K562 (cell line): ENCODE measurements around the gene TFRC. TPM values are rescaled to one million over a fixed set of nuclear protein-coding genes. Genes with fewer than 3 reads are reported as not detected.
A peak's percentile ranks its signal among the peaks of the same experiment; 100 is the strongest.

Source experiments
- ARID2 ChIP-seq: fragments of 450-650 bp; IDR thresholded peaks from 2 replicates; pipeline ENCODE4 v1.6.1; 2017; ENCODE audit warnings: antibody characterized with exemption, mild to moderate bottlenecking
- CCNT2 ChIP-seq: IDR thresholded peaks from 2 replicates; pipeline ENCODE4 v1.6.1; 2011; ENCODE audit warnings: borderline replicate concordance, low read depth, mild to moderate bottlenecking, moderate library complexity, mixed read lengths, low read length; ENCODE audit not compliant: insufficient read length; ENCODE audit errors: extremely low read depth
- GATA2 ChIP-seq: sonication (generic); formaldehyde crosslinking; IDR thresholded peaks from 2 replicates; pipeline ENCODE4 v1.4.0; 2020; ENCODE audit warnings: mild to moderate bottlenecking, missing genetic modification reagents
- GTF2F1 ChIP-seq: IDR thresholded peaks from 2 replicates; pipeline ENCODE4 v1.6.1; 2011; ENCODE audit warnings: low read depth, low read length, improper control_type of control experiment
- LEF1 ChIP-seq: fragments of 450-650 bp; IDR thresholded peaks from 2 replicates; pipeline ENCODE4 v1.6.1; 2016; ENCODE audit warnings: mild to moderate bottlenecking
- MITF ChIP-seq: IDR thresholded peaks from 2 replicates; pipeline ENCODE4 v1.6.1; 2014; ENCODE audit warnings: antibody characterized with exemption
- NFIC ChIP-seq: fragments of 450-650 bp; IDR thresholded peaks from 2 replicates; pipeline ENCODE4 v1.6.1; 2017; ENCODE audit warnings: mild to moderate bottlenecking, inconsistent platforms
- POLR2G ChIP-seq: fragments of 200-400 bp; formaldehyde crosslinking; IDR thresholded peaks from 2 replicates; pipeline ENCODE4 v1.6.1; 2017; ENCODE audit warnings: low read depth, mild to moderate bottlenecking, antibody characterized with exemption, low read length, moderate library complexity
- SLC30A9 ChIP-seq: fragments of 250-450 bp; sonication (Bioruptor Pico); IDR thresholded peaks from 2 replicates; pipeline ENCODE4 v1.8.0; 2022; ENCODE audit warnings: mild to moderate bottlenecking, moderate library complexity
- TAF1 ChIP-seq: IDR thresholded peaks from 2 replicates; pipeline ENCODE4 v1.6.1; 2011; ENCODE audit warnings: mild to moderate bottlenecking, low read length, moderate library complexity; ENCODE audit not compliant: insufficient read depth, control insufficient read depth, severe bottlenecking; ENCODE audit errors: extremely low read depth
- TOE1 ChIP-seq, 2 experiments: fragments of 450-650 bp in 1 of 2; sonication (generic) in 1 of 2; formaldehyde crosslinking in 1 of 2; IDR thresholded peaks; 2 replicates each; pipeline versions ENCODE4 v1.7.1 to v1.8.0; 2016 to 2022; ENCODE audit warnings: borderline replicate concordance in 2 of 2, mild to moderate bottlenecking in 2 of 2, antibody characterized with exemption in 1 of 2, inconsistent platforms in 1 of 2, low read depth in 1 of 2, missing genetic modification reagents in 1 of 2, moderate library complexity in 1 of 2
- ZNF57 ChIP-seq: fragments of 450-650 bp; formaldehyde crosslinking; IDR thresholded peaks from 2 replicates; pipeline ENCODE4 v1.4.0; 2020; ENCODE audit warnings: mild to moderate bottlenecking, moderate library complexity
- ZSCAN32 ChIP-seq: fragments of 450-650 bp; formaldehyde crosslinking; IDR thresholded peaks from 2 replicates; pipeline ENCODE4 v1.4.0; 2020; ENCODE audit warnings: mild to moderate bottlenecking, moderate library complexity
- polyA plus RNA-seq, 8 experiments: library from polyadenylated mRNA; depleted of rRNA in 4 of 8; stranded (reverse) in 5 of 8; unstranded in 3 of 8; fragments of >200 nt; fragmentation: Nextera tagmentation in 2 of 8; fragmentation: Illumina TruSeq in 1 of 8; extraction: Ambion mirVana in 2 of 8; extraction: Trizol in 1 of 8; gene quantifications; 2 replicates each; pipeline versions ENCODE4 v1.2.1 to v1.2.3, GENCODE V29; 2011 to 2014; ENCODE audit warnings: inconsistent platforms in 1 of 8, missing spikeins in 1 of 8
- total RNA-seq, 7 experiments: library from RNA; depleted of rRNA in 6 of 7; stranded (reverse); fragments of >200 nt in 6 of 7; fragmentation: Illumina TruSeq in 2 of 7; extraction: Trizol in 2 of 7; gene quantifications; 2 replicates each; pipeline versions ENCODE4 v1.2.1 to v1.2.3, GENCODE V29; 2011 to 2021; ENCODE audit warnings: low replicate concordance in 1 of 7
- TF ChIP-seq, protein P1 (sequence below): fragments of 450-650 bp; IDR thresholded peaks from 2 replicates; pipeline ENCODE4 v1.6.1; 2016; ENCODE audit warnings: mild to moderate bottlenecking, moderate library complexity

Gene TFRC
- total and polyA plus RNA-seq, 9 of the 15 experiments (the other 6 are each of a cell fraction or from before 2014, with no cell fraction given), result 149 to 679 (median 332) TPM

- TF ChIP-seq, protein P1, sequence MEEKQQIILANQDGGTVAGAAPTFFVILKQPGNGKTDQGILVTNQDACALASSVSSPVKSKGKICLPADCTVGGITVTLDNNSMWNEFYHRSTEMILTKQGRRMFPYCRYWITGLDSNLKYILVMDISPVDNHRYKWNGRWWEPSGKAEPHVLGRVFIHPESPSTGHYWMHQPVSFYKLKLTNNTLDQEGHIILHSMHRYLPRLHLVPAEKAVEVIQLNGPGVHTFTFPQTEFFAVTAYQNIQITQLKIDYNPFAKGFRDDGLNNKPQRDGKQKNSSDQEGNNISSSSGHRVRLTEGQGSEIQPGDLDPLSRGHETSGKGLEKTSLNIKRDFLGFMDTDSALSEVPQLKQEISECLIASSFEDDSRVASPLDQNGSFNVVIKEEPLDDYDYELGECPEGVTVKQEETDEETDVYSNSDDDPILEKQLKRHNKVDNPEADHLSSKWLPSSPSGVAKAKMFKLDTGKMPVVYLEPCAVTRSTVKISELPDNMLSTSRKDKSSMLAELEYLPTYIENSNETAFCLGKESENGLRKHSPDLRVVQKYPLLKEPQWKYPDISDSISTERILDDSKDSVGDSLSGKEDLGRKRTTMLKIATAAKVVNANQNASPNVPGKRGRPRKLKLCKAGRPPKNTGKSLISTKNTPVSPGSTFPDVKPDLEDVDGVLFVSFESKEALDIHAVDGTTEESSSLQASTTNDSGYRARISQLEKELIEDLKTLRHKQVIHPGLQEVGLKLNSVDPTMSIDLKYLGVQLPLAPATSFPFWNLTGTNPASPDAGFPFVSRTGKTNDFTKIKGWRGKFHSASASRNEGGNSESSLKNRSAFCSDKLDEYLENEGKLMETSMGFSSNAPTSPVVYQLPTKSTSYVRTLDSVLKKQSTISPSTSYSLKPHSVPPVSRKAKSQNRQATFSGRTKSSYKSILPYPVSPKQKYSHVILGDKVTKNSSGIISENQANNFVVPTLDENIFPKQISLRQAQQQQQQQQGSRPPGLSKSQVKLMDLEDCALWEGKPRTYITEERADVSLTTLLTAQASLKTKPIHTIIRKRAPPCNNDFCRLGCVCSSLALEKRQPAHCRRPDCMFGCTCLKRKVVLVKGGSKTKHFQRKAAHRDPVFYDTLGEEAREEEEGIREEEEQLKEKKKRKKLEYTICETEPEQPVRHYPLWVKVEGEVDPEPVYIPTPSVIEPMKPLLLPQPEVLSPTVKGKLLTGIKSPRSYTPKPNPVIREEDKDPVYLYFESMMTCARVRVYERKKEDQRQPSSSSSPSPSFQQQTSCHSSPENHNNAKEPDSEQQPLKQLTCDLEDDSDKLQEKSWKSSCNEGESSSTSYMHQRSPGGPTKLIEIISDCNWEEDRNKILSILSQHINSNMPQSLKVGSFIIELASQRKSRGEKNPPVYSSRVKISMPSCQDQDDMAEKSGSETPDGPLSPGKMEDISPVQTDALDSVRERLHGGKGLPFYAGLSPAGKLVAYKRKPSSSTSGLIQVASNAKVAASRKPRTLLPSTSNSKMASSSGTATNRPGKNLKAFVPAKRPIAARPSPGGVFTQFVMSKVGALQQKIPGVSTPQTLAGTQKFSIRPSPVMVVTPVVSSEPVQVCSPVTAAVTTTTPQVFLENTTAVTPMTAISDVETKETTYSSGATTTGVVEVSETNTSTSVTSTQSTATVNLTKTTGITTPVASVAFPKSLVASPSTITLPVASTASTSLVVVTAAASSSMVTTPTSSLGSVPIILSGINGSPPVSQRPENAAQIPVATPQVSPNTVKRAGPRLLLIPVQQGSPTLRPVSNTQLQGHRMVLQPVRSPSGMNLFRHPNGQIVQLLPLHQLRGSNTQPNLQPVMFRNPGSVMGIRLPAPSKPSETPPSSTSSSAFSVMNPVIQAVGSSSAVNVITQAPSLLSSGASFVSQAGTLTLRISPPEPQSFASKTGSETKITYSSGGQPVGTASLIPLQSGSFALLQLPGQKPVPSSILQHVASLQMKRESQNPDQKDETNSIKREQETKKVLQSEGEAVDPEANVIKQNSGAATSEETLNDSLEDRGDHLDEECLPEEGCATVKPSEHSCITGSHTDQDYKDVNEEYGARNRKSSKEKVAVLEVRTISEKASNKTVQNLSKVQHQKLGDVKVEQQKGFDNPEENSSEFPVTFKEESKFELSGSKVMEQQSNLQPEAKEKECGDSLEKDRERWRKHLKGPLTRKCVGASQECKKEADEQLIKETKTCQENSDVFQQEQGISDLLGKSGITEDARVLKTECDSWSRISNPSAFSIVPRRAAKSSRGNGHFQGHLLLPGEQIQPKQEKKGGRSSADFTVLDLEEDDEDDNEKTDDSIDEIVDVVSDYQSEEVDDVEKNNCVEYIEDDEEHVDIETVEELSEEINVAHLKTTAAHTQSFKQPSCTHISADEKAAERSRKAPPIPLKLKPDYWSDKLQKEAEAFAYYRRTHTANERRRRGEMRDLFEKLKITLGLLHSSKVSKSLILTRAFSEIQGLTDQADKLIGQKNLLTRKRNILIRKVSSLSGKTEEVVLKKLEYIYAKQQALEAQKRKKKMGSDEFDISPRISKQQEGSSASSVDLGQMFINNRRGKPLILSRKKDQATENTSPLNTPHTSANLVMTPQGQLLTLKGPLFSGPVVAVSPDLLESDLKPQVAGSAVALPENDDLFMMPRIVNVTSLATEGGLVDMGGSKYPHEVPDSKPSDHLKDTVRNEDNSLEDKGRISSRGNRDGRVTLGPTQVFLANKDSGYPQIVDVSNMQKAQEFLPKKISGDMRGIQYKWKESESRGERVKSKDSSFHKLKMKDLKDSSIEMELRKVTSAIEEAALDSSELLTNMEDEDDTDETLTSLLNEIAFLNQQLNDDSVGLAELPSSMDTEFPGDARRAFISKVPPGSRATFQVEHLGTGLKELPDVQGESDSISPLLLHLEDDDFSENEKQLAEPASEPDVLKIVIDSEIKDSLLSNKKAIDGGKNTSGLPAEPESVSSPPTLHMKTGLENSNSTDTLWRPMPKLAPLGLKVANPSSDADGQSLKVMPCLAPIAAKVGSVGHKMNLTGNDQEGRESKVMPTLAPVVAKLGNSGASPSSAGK, result peak; percentile 95
- TF ChIP-seq TOE1 (IDR thresholded peaks at IDR 0.05; ENCODE audit: borderline replicate concordance) (peak; percentile 76), TOE1 (CRISPR knock-in tag; IDR thresholded peaks at IDR 0.05; ENCODE audit: borderline replicate concordance, low read depth) (no peak), LEF1 (peak; percentile 89), ARID2 (no peak), NFIC (peak; percentile 86), CCNT2 (peak; percentile 86), SLC30A9 (CRISPR knock-in tag) (no peak), GTF2F1 (no peak), TAF1 (no peak), MITF (peak; percentile 34; the same call in 1 of the 2 replicates), POLR2G (no peak), GATA2 (CRISPR knock-in tag) (peak; percentile 91), ZSCAN32 (CRISPR knock-in tag) (no peak), ZNF57 (CRISPR knock-in tag) (no peak)
These were observed 26.3 kb upstream of the TFRC start (continued) for GRCh38 chr3:196108075-196108743.
